GM12878 (cell line): ENCODE measurements around the gene CFB. TPM values are rescaled to one million over a fixed set of nuclear protein-coding genes. Genes with fewer than 3 reads are reported as not detected.

Experiments
- ATF7 ChIP-seq: fragments of 450-650 bp; IDR thresholded peaks from 2 replicates; pipeline ENCODE4 v1.6.1; 2016; ENCODE audit warnings: low read depth, mild to moderate bottlenecking
- BRCA1 ChIP-seq: IDR thresholded peaks from 2 replicates; pipeline ENCODE4 v1.6.1; 2011; ENCODE audit warnings: low read depth, low read length, improper control_type of control experiment
- CBFB ChIP-seq: IDR thresholded peaks from 2 replicates; pipeline ENCODE4 v1.6.1; 2016; ENCODE audit warnings: antibody characterized with exemption, low read depth
- E2F4 ChIP-seq: IDR thresholded peaks from 2 replicates; pipeline ENCODE4 v1.6.1; 2012; ENCODE audit warnings: low read depth, low read length, improper control_type of control experiment
- EP300 ChIP-seq, 2 experiments: fragments of 150-350 bp in 1 of 2; IDR thresholded peaks; 2 replicates each; pipeline ENCODE4 v1.6.1; 2011 to 2012; ENCODE audit warnings: low read depth in 2 of 2, low read length in 2 of 2, borderline replicate concordance in 1 of 2, improper control_type of control experiment in 1 of 2, inconsistent platforms in 1 of 2; ENCODE audit not compliant: control insufficient read depth in 1 of 2
- ESRRA ChIP-seq: IDR thresholded peaks from 2 replicates; pipeline ENCODE4 v1.6.1; 2012; ENCODE audit warnings: mild to moderate bottlenecking, low read length, improper control_type of control experiment
- HDAC2 ChIP-seq: fragments of 200-600 bp; sonication (generic); IDR thresholded peaks from 2 replicates; pipeline ENCODE4 v1.6.1; 2017
- HDGF ChIP-seq: fragments of 450-650 bp; IDR thresholded peaks from 2 replicates; pipeline ENCODE4 v1.6.1; 2016; ENCODE audit warnings: antibody characterized with exemption
- IKZF2 ChIP-seq, 2 experiments: fragments of 450-650 bp; IDR thresholded peaks; 2 replicates each; pipeline ENCODE4 v1.6.1; 2017; ENCODE audit warnings: mild to moderate bottlenecking in 2 of 2, moderate library complexity in 2 of 2
- KDM1A ChIP-seq: fragments of 200-600 bp; sonication (generic); IDR thresholded peaks from 2 replicates; pipeline ENCODE4 v1.6.1; 2016; ENCODE audit warnings: borderline replicate concordance
- MEF2A ChIP-seq: IDR thresholded peaks from 2 replicates; pipeline ENCODE4 v1.6.1; 2011; ENCODE audit warnings: low read depth, mild to moderate bottlenecking, low read length, moderate library complexity; ENCODE audit not compliant: insufficient read depth
- MTA3 ChIP-seq: IDR thresholded peaks from 2 replicates; pipeline ENCODE4 v1.6.1; 2012; ENCODE audit warnings: low read length, inconsistent platforms, borderline replicate concordance
- NFYB ChIP-seq: IDR thresholded peaks from 2 replicates; pipeline ENCODE4 v1.6.1; 2011; ENCODE audit warnings: low read depth, mild to moderate bottlenecking, low read length, improper control_type of control experiment, moderate library complexity; ENCODE audit not compliant: insufficient read depth
- NR2C1 ChIP-seq: fragments of 450-650 bp; IDR thresholded peaks from 2 replicates; pipeline ENCODE4 v1.6.1; 2017; ENCODE audit warnings: antibody characterized with exemption, mild to moderate bottlenecking, moderate library complexity
- NR2F1 ChIP-seq: fragments of 450-650 bp; conservative IDR thresholded peaks from 2 replicates; pipeline ENCODE4 v1.6.1; 2017; ENCODE audit warnings: mild to moderate bottlenecking
- RCOR1 ChIP-seq: conservative IDR thresholded peaks from 2 replicates; pipeline ENCODE4 v1.6.1; 2012; ENCODE audit warnings: low read depth, low read length, improper control_type of control experiment
- SIN3A ChIP-seq: IDR thresholded peaks from 2 replicates; pipeline ENCODE4 v1.6.1; 2012; ENCODE audit warnings: low read depth, low read length, improper control_type of control experiment
- SIX5 ChIP-seq: IDR thresholded peaks from 2 replicates; pipeline ENCODE4 v1.6.1; 2011; ENCODE audit warnings: mild to moderate bottlenecking, low read depth, low read length, moderate library complexity; ENCODE audit not compliant: severe bottlenecking
- SMAD5 ChIP-seq: IDR thresholded peaks from 2 replicates; pipeline ENCODE4 v1.6.1; 2016; ENCODE audit warnings: antibody characterized with exemption, low read depth
- SMC3 ChIP-seq: IDR thresholded peaks from 2 replicates; pipeline ENCODE4 v1.6.1; 2011; ENCODE audit warnings: low read length, improper control_type of control experiment, borderline replicate concordance
- SP1 ChIP-seq: IDR thresholded peaks from one replicate; pipeline ENCODE4 v1.6.1; 2011; ENCODE audit warnings: low read depth, low read length
- SPI1 ChIP-seq: IDR thresholded peaks from 2 replicates; pipeline ENCODE4 v1.6.1; 2011; ENCODE audit warnings: low read depth, mild to moderate bottlenecking, low read length, moderate library complexity, borderline replicate concordance; ENCODE audit not compliant: insufficient read depth
- SREBF2 ChIP-seq: IDR thresholded peaks from 2 replicates; pipeline ENCODE4 v1.6.1; 2012; ENCODE audit warnings: mild to moderate bottlenecking, low read length
- TAF1 ChIP-seq: IDR thresholded peaks from 2 replicates; pipeline ENCODE4 v1.6.1; 2011; ENCODE audit warnings: mild to moderate bottlenecking, low read depth, low read length, borderline replicate concordance
- TARDBP ChIP-seq: IDR thresholded peaks from 2 replicates; pipeline ENCODE4 v1.6.1; 2016; ENCODE audit warnings: borderline replicate concordance
- TCF7 ChIP-seq: IDR thresholded peaks from 2 replicates; pipeline ENCODE4 v1.6.1; 2014; ENCODE audit warnings: antibody characterized with exemption, borderline replicate concordance
- USF1 ChIP-seq: IDR thresholded peaks from 2 replicates; pipeline ENCODE4 v1.6.1; 2011; ENCODE audit warnings: borderline replicate concordance, low read depth, mild to moderate bottlenecking, moderate library complexity, mixed read lengths, low read length; ENCODE audit not compliant: insufficient read depth; ENCODE audit errors: extremely low read length
- ZNF274 ChIP-seq: IDR thresholded peaks from one replicate; pipeline ENCODE4 v1.8.0; 2011; ENCODE audit not compliant: insufficient read length, insufficient read depth
- ZSCAN29 ChIP-seq: fragments of 450-650 bp; IDR thresholded peaks from 2 replicates; pipeline ENCODE4 v1.6.1; 2017; ENCODE audit warnings: mild to moderate bottlenecking, moderate library complexity
- polyA plus RNA-seq, 11 experiments: library from polyadenylated mRNA; depleted of rRNA in 4 of 11; unstranded in 6 of 11; stranded (reverse) in 5 of 11; fragments of >200 nt; fragmentation: Nextera tagmentation in 4 of 11; fragmentation: Illumina TruSeq in 1 of 11; extraction: Ambion mirVana in 4 of 11; extraction: Trizol in 1 of 11; gene quantifications; 1 replicate in 1 of 11; 2 replicates in 10 of 11; pipeline versions ENCODE4 v1.2.1 to v1.2.3, GENCODE V29; 2011 to 2016; ENCODE audit warnings: inconsistent platforms in 2 of 11, missing spikeins in 2 of 11, low read depth in 1 of 11
- total RNA-seq, 4 experiments: library from RNA; depleted of rRNA in 3 of 4; stranded (reverse); fragments of >200 nt in 3 of 4; fragmentation: Illumina TruSeq in 1 of 4; extraction: Trizol in 1 of 4; gene quantifications; 2 replicates each; pipeline versions ENCODE4 v1.2.1 to v1.2.3, GENCODE V29; 2013 to 2021
- TF ChIP-seq, protein P1 (sequence below): fragments of 450-650 bp; IDR thresholded peaks from 2 replicates; pipeline ENCODE4 v1.6.1; 2017; ENCODE audit warnings: mild to moderate bottlenecking

CFB gene
- total and polyA plus RNA-seq, 10 of the 15 experiments (the other 5 are each of a cell fraction or from before 2014, with no cell fraction given) = 0.09 to 1.7 (median 0.44) TPM; not detected in 7

DNA sequence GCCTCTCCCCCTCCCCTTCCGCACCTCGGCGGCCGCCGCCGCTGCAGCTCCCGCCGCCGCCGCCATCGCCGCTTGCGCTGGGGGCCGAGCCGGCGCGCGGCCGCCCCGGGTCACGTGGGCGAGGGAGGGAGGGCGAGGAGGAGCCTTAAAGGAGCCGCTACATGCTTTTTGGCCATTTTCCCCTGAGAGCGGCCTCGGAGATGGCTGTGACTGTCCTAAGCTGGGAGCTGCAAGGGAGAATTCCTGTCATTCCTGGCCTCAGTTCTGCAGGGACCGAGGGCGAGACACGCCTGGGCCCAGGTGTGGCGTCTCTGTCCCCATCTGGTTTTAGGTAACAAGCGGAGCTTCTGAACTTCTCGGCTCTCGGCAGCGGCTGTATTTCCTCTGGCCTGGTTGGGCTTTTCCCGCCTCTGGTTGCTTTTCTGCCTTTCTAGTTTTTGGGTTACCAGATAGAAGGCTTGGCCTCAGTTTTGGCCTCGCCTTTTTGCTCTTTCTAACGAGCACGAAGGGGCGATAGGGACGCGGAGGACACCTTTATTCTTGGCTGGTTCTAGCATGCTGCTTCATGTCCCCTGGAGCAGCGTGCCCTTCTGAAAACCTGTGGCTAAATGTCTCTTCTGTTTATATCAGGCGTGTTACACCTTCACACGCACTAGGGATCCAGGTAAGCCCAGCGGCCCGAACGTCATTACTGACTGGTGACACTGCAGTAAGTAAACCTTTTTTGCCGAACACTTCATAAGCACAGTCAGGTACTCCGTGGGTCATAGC lies 48.1 kb upstream of the CFB start, which contains the start of gene EHMT2 (continued):
- no peak for TF ChIP-seq ZNF274
- TF ChIP-seq IKZF2 (IDR thresholded peaks at IDR 0.05) = no peak
- no peak for TF ChIP-seq TARDBP
- no peak for TF ChIP-seq SREBF2
- TF ChIP-seq EP300 (IDR thresholded peaks at IDR 0.05; ENCODE audit: borderline replicate concordance in 1 of 2, control insufficient read depth in 1 of 2, low read depth in 2 of 2, low read length in 2 of 2) = no peak
- no peak for TF ChIP-seq HDGF
- TF ChIP-seq KDM1A = no peak
- TF ChIP-seq CBFB = 0 out of 2 replicates have a peak, but pooled peaks have one; percentile 27
- no peak for TF ChIP-seq BRCA1
- peak; percentile 65; the same call in 1 of the 2 replicates for TF ChIP-seq MTA3
- TF ChIP-seq MEF2A = no peak
- TF ChIP-seq SIN3A = peak; percentile 70; the same call in 1 of the 2 replicates
- no peak for TF ChIP-seq ATF7
- TF ChIP-seq HDAC2 = no peak
- TF ChIP-seq SPI1 = no peak
- TF ChIP-seq USF1 = peak; percentile 96
- no peak for TF ChIP-seq NR2F1
- peak; percentile 71; the same call in 1 of the 2 replicates for TF ChIP-seq TAF1
- TF ChIP-seq SIX5 = peak; percentile 29
- no peak for TF ChIP-seq SP1
- no peak for TF ChIP-seq SMC3
- TF ChIP-seq, protein P1, sequence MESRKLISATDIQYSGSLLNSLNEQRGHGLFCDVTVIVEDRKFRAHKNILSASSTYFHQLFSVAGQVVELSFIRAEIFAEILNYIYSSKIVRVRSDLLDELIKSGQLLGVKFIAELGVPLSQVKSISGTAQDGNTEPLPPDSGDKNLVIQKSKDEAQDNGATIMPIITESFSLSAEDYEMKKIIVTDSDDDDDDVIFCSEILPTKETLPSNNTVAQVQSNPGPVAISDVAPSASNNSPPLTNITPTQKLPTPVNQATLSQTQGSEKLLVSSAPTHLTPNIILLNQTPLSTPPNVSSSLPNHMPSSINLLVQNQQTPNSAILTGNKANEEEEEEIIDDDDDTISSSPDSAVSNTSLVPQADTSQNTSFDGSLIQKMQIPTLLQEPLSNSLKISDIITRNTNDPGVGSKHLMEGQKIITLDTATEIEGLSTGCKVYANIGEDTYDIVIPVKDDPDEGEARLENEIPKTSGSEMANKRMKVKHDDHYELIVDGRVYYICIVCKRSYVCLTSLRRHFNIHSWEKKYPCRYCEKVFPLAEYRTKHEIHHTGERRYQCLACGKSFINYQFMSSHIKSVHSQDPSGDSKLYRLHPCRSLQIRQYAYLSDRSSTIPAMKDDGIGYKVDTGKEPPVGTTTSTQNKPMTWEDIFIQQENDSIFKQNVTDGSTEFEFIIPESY = no peak
- TF ChIP-seq SMAD5 = no peak
- no peak for TF ChIP-seq RCOR1
- 0 out of 2 replicates have a peak, but pooled peaks have one; percentile 20 for TF ChIP-seq E2F4
- TF ChIP-seq NR2C1 = no peak
- no peak for TF ChIP-seq TCF7
- no peak for TF ChIP-seq ESRRA
- TF ChIP-seq ZSCAN29 = no peak
- no peak for TF ChIP-seq NFYB
